ENCODE results near the gene KCNQ5. TPM values are rescaled to one million over a fixed set of nuclear protein-coding genes. Genes with fewer than 3 reads are reported as not detected.

KCNQ5 gene
- total RNA-seq, 2 experiments from 2014 or later: 2.1 to 2.5 TPM

DNA sequence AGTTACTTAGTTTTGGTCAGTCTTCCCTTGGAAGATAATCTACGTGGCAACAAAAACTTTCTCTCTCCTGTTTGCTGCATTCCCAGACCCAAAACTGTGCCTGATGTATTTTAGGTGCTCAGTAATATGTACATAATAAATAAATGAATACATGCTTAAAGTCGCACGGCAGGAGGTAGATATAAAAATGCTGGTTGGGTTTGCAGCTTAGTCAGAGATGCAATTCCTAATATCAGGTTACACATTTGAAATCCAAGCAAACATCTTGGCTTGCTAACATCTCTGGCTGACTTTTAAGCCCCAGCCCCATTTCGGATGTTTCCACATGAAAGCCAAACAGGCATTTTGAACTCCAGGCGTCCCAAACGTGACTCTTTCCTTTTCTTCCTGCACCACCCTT is 91.0 kb downstream of the KCNQ5 start:
- H3K36me3 ChIP-seq (ENCODE audit: insufficient read depth, low read length): no peaks in the 10 kb centered on the region
- H3K4me3 ChIP-seq (ENCODE audit: low read length): no peak overlapping the region
- Mint-ChIP-seq H3K36me3 (ENCODE audit: low read depth) (no peaks in the 10 kb centered on the region), H3K27ac (no peak overlapping the region), H3K9me3 (peaks cover 4% of the 10 kb centered on the region), H3K4me1 (ENCODE audit: low read depth) (no peaks in the 10 kb centered on the region), H3K27me3 (no peaks in the 10 kb centered on the region), H3K4me3 (no peak overlapping the region)
- H3K27ac ChIP-seq (ENCODE audit: low read depth in 1 of 2, low read length in 2 of 2): no peak overlapping the region
- ChIA-PET POLR2A (no interaction called here), CTCF (no interaction called here)
- ATAC-seq (ENCODE audit: poor library complexity): no peak
- intact Hi-C loops (cut with DNase I, micrococcal nuclease): no loop called here
- TF ChIP-seq CTCF (IDR thresholded peaks at IDR 0.05): no peak
- no peaks in the 10 kb centered on the region for H3K27me3 ChIP-seq (ENCODE audit: control insufficient read depth in 1 of 2, insufficient read depth in 2 of 2, low read length in 2 of 2)
- DNase-seq: no peak
- no peaks in the 10 kb centered on the region for H3K4me1 ChIP-seq (ENCODE audit: insufficient read depth, low read length)
- no peaks in the 10 kb centered on the region for H3K9me3 ChIP-seq (ENCODE audit: control insufficient read depth in 1 of 2, insufficient read depth in 1 of 2, low read length in 2 of 2)

GRCh38 chr6:72715119-72715518 is 93.3 kb downstream of the KCNQ5 start:
- CTCF ChIA-PET: no interaction called here
- no peak for ATAC-seq (ENCODE audit: poor library complexity)

GRCh38 chr6:72716916-72717315 is 95.1 kb downstream of the KCNQ5 start:
- H3K36me3 ChIP-seq (ENCODE audit: insufficient read depth, low read length): no peaks in the 10 kb centered on the region
- Mint-ChIP-seq H3K27ac (no peak overlapping the region), H3K4me3 (no peak overlapping the region), H3K9me3 (no peaks in the 10 kb centered on the region), H3K4me1 (ENCODE audit: low read depth) (no peaks in the 10 kb centered on the region), H3K36me3 (ENCODE audit: low read depth) (no peaks in the 10 kb centered on the region), H3K27me3 (no peaks in the 10 kb centered on the region)
- no peaks in the 10 kb centered on the region for H3K27me3 ChIP-seq (ENCODE audit: control insufficient read depth in 1 of 2, insufficient read depth in 2 of 2, low read length in 2 of 2)
- intact Hi-C loops (cut with DNase I, micrococcal nuclease): no loop called here
- ATAC-seq (ENCODE audit: poor library complexity): no peak
- no peak for TF ChIP-seq CTCF (IDR thresholded peaks at IDR 0.05)
- CTCF ChIA-PET: no interaction called here
- H3K4me3 ChIP-seq (ENCODE audit: low read length): no peak overlapping the region
- POLR2A ChIA-PET: no interaction called here
- no peaks in the 10 kb centered on the region for H3K4me1 ChIP-seq (ENCODE audit: insufficient read depth, low read length)
- no peak overlapping the region for H3K27ac ChIP-seq (ENCODE audit: low read depth in 1 of 2, low read length in 2 of 2)
- H3K9me3 ChIP-seq (ENCODE audit: control insufficient read depth in 1 of 2, insufficient read depth in 1 of 2, low read length in 2 of 2): no peaks in the 10 kb centered on the region
- no peak for DNase-seq

More at GRCh38 chr6:72715119-72715518, 93.3 kb downstream of the KCNQ5 start:
- Histone ChIP-seq H3K27ac (ENCODE audit: low read depth in 1 of 2, low read length in 2 of 2) (no peak overlapping the region), H3K9me3 (ENCODE audit: control insufficient read depth in 1 of 2, insufficient read depth in 1 of 2, low read length in 2 of 2) (no peaks in the 10 kb centered on the region), H3K36me3 (ENCODE audit: insufficient read depth, low read length) (no peaks in the 10 kb centered on the region), H3K27me3 (ENCODE audit: control insufficient read depth in 1 of 2, insufficient read depth in 2 of 2, low read length in 2 of 2) (no peaks in the 10 kb centered on the region), H3K4me3 (ENCODE audit: low read length) (no peak overlapping the region), H3K4me1 (ENCODE audit: insufficient read depth, low read length) (no peaks in the 10 kb centered on the region)
- H3K27me3 Mint-ChIP-seq: no peaks in the 10 kb centered on the region
- no peak overlapping the region for H3K4me3 Mint-ChIP-seq
- H3K27ac Mint-ChIP-seq: no peak overlapping the region
- no peak for DNase-seq
- POLR2A ChIA-PET: no interaction called here
- H3K9me3 Mint-ChIP-seq: peaks cover 4% of the 10 kb centered on the region
- no peak for TF ChIP-seq CTCF (IDR thresholded peaks at IDR 0.05)
- no peaks in the 10 kb centered on the region for H3K36me3 Mint-ChIP-seq (ENCODE audit: low read depth)
- no peaks in the 10 kb centered on the region for H3K4me1 Mint-ChIP-seq (ENCODE audit: low read depth)
- intact Hi-C loops (cut with DNase I, micrococcal nuclease): no loop called here

Data from CD4-positive, alpha-beta T cell (primary cell).